ENCODE results near the gene SMG6. TPM values are rescaled to one million over a fixed set of nuclear protein-coding genes. Genes with fewer than 3 reads are reported as not detected.
A peak's percentile ranks its signal among the peaks of the same experiment; 100 is the strongest.

SMG6 gene
- total and polyA plus RNA-seq, 2 donors (not counting 3 experiments of a cell fraction or from before 2014, with no cell fraction given) = 40.1 to 42.2 TPM

DNA sequence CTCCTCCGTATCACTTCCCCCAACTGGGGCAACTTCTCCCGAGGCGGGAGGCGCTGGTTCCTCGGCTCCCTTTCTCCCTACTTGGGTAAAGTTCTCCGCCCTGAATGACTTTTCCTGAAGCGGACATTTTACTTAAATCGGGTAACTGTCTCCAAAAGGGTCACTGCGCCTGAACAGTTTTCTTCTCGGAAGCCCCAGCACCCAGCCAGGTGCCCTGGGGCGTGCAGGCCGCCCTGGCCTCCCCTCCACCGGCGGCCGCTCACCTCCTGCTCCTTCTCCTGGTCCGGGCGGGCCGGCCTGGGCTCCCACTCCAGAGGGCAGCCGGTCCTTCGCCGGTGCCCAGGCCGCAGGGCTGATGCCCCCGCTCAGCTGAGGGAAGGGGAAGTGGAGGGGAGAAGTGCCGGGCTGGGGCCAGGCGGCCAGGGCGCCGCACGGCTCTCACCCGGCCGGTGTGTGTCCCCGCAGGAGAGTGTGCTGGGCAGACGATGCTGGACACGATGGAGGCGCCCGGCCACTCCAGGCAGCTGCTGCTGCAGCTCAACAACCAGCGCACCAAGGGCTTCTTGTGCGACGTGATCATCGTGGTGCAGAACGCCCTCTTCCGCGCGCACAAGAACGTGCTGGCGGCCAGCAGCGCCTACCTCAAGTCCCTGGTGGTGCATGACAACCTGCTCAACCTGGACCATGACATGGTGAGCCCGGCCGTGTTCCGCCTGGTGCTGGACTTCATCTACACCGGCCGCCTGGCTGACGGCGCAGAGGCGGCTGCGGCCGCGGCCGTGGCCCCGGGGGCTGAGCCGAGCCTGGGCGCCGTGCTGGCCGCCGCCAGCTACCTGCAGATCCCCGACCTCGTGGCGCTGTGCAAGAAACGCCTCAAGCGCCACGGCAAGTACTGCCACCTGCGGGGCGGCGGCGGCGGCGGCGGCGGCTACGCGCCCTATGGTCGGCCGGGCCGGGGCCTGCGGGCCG lies 247.1 kb downstream of the SMG6 start:
- Histone ChIP-seq H3K36me3 (ENCODE audit: control insufficient read depth in 2 of 2, extremely low read depth in 1 of 2, insufficient read depth in 2 of 2, low read length in 2 of 2) (peaks cover 3 to 9% of the 10 kb centered on the region in 2 experiments), H3K27ac (ENCODE audit: insufficient read depth, low read depth, low read length) (peak overlapping the region; percentile 35), H3K9ac (replicated peaks; ENCODE audit: extremely low read depth, insufficient read depth, low read length) (peak overlapping the region; percentile 49), H2AFZ (ENCODE audit: low read depth, low read length) (no peak overlapping the region), H3K4me1 (ENCODE audit: control insufficient read depth, extremely low read depth, insufficient read depth, low read length) (peaks cover 17% of the 10 kb centered on the region), H4K20me1 (replicated peaks; ENCODE audit: control insufficient read depth, extremely low read depth, insufficient read depth, low read length) (no peaks in the 10 kb centered on the region), H3K27me3 (ENCODE audit: control insufficient read depth in 2 of 2, insufficient read depth in 2 of 2, low read length in 2 of 2) (peaks cover 2 to 8% of the 10 kb centered on the region in 2 experiments), H3K9me3 (replicated peaks; ENCODE audit: control insufficient read depth, insufficient read depth, low read length) (no peaks in the 10 kb centered on the region), H3K79me2 (ENCODE audit: control insufficient read depth, insufficient read depth, low read length) (peaks cover 24% of the 10 kb centered on the region), H3K9me1 (replicated peaks; ENCODE audit: control insufficient read depth, extremely low read depth, insufficient read depth, low read length) (no peaks in the 10 kb centered on the region), H3K4me2 (ENCODE audit: insufficient read depth, low read length) (peak overlapping the region; percentile 67), H3K4me3 (replicated peaks in 1 of 3; ENCODE audit: insufficient read depth in 1 of 3, low read depth in 1 of 3, low read length in 3 of 3) (peak overlapping the region; percentile 37 to 72 (median 58))
- TF ChIP-seq, protein P1, sequence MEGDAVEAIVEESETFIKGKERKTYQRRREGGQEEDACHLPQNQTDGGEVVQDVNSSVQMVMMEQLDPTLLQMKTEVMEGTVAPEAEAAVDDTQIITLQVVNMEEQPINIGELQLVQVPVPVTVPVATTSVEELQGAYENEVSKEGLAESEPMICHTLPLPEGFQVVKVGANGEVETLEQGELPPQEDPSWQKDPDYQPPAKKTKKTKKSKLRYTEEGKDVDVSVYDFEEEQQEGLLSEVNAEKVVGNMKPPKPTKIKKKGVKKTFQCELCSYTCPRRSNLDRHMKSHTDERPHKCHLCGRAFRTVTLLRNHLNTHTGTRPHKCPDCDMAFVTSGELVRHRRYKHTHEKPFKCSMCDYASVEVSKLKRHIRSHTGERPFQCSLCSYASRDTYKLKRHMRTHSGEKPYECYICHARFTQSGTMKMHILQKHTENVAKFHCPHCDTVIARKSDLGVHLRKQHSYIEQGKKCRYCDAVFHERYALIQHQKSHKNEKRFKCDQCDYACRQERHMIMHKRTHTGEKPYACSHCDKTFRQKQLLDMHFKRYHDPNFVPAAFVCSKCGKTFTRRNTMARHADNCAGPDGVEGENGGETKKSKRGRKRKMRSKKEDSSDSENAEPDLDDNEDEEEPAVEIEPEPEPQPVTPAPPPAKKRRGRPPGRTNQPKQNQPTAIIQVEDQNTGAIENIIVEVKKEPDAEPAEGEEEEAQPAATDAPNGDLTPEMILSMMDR (IDR thresholded peaks at IDR 0.05; ENCODE audit: extremely low read depth in 1 of 2, insufficient read depth in 1 of 2, low read depth in 1 of 2, low read length in 2 of 2) = no peak
- no peak for TF ChIP-seq MYC (IDR thresholded peaks at IDR 0.05; ENCODE audit: low read depth, low read length)
- TF ChIP-seq POLR2A (IDR thresholded peaks at IDR 0.05; ENCODE audit: low read depth, low read length) = no peak
- TF ChIP-seq EZH2 (IDR thresholded peaks at IDR 0.05; ENCODE audit: borderline replicate concordance, low read depth, low read length, severe bottlenecking) = no peak
- TF ChIP-seq JUN (IDR thresholded peaks at IDR 0.05; ENCODE audit: borderline replicate concordance, insufficient read depth, insufficient read length, low read depth) = no peak
- ChIA-PET CTCF (interaction anchor here (1.0 to 17.2 kb wide), 14 partner anchors 10 to 296 kb away, joined by 3 to 455 read pairs (median 20); partner anchors contain the start of gene TSR1), POLR2A (no interaction called here)
- DNase-seq (ENCODE audit: low read depth, low spot score) = peak; percentile 37
- BruUV-seq (replicated peaks) = TSS peak; percentile 28
- no peak for FAIRE-seq
- intact Hi-C loops (cut with micrococcal nuclease) = no loop called here
- dilution Hi-C loops (cut with MboI; ENCODE audit: extremely low pct_ligation_motif_present, low sequenced_read_pairs) = no loop called here
